Mesodermal cell (in vitro differentiated cells): ENCODE data around the gene P2RX3.

Experiments used
- H3K27ac ChIP-seq: 2 replicates; pipeline ENCODE4 v1.7.0; 2013; ENCODE audit warnings: mild to moderate bottlenecking, low read depth, low read length, moderate library complexity; ENCODE audit not compliant: severe bottlenecking
- H3K36me3 ChIP-seq: 2 replicates; pipeline ENCODE4 v1.7.1; 2013; ENCODE audit warnings: mild to moderate bottlenecking, low read length, moderate library complexity; ENCODE audit not compliant: control insufficient read depth, insufficient read depth
- H3K4me1 ChIP-seq: one replicate; pipeline ENCODE4 v1.7.1; 2013; ENCODE audit warnings: mild to moderate bottlenecking, low read length; ENCODE audit not compliant: insufficient read depth, control insufficient read depth, poor library complexity, severe bottlenecking
- H3K4me3 ChIP-seq: 2 replicates; pipeline ENCODE4 v1.7.0; 2013; ENCODE audit warnings: low read length, control low read depth, mild to moderate bottlenecking; ENCODE audit not compliant: insufficient read depth, poor library complexity, severe bottlenecking; ENCODE audit errors: extremely low read depth
- H3K9me3 ChIP-seq: 2 replicates; pipeline ENCODE4 v1.7.1; 2013; ENCODE audit warnings: mild to moderate bottlenecking, low read length, moderate library complexity; ENCODE audit not compliant: control insufficient read depth
- WGBS, 2 experiments: methylation state at CpG; one replicate each; pipeline ENCODE4 v1.1.5; 2013; ENCODE audit warnings: missing lambda C conversion rate in 2 of 2; ENCODE audit not compliant: insufficient coverage in 2 of 2; 5-methylcytosine and 5-hydroxymethylcytosine counted together

The P2RX3 gene

GRCh38 chr11:57376095-57377090 lies 38.2 kb downstream of the P2RX3 start:
- no peak overlapping the region for H3K4me3 ChIP-seq
- H3K4me1 ChIP-seq = peaks cover 3% of the 10 kb centered on the region
- no peaks in the 10 kb centered on the region for H3K36me3 ChIP-seq
- no peak overlapping the region for H3K27ac ChIP-seq
- no peaks in the 10 kb centered on the region for H3K9me3 ChIP-seq
- WGBS, 2 experiments = 46 to 56% methylated on average over 9 to 14 of the region's 26 CpGs

GRCh38 chr11:57377107-57377506 lies 39.0 kb downstream of the P2RX3 start:
- Histone ChIP-seq H3K4me3 (no peak overlapping the region), H3K4me1 (peaks cover 3% of the 10 kb centered on the region), H3K9me3 (no peaks in the 10 kb centered on the region), H3K36me3 (no peaks in the 10 kb centered on the region), H3K27ac (no peak overlapping the region)
- 68% methylated on average over 4 to 5 of the region's 5 CpGs for WGBS, 2 experiments

- Histone ChIP-seq H3K27ac (no peak overlapping the region), H3K4me3 (no peak overlapping the region), H3K36me3 (no peaks in the 10 kb centered on the region), H3K9me3 (no peaks in the 10 kb centered on the region), H3K4me1 (peaks cover 3% of the 10 kb centered on the region)
These were observed 40.0 kb downstream of the P2RX3 start for GRCh38 chr11:57378186-57378585.

- Histone ChIP-seq H3K4me3 (no peak overlapping the region), H3K4me1 (peaks cover 3% of the 10 kb centered on the region), H3K27ac (no peak overlapping the region), H3K36me3 (no peaks in the 10 kb centered on the region), H3K9me3 (no peaks in the 10 kb centered on the region)
- WGBS, 2 experiments = 8 to 16% methylated on average over 7 to 8 of the region's 10 CpGs
These were observed 41.6 kb downstream of the P2RX3 start for GRCh38 chr11:57379732-57380131.

GRCh38 chr11:57380975-57381374 lies 42.8 kb downstream of the P2RX3 start, which contains the start of gene PRG3:
Gene PRG3 (minus strand): TSS chr11:57381150. CDS start chr11:57380708, 442 bp downstream.
- 55 to 60% methylated on average over 2 of the region's 2 CpGs for WGBS, 2 experiments
- Histone ChIP-seq H3K27ac (no peak within 1 kb of the TSS), H3K9me3 (no peaks in the 10 kb centered on the region), H3K36me3 (no peaks in the 10 kb centered on the region), H3K4me3 (no peak within 1 kb of the TSS), H3K4me1 (peaks cover 3% of the 10 kb centered on the region)

GRCh38 chr11:57386178-57386940 lies 48.2 kb downstream of the P2RX3 start:
- 88 to 100% methylated on average over 2 to 4 of the region's 5 CpGs for WGBS, 2 experiments
- Histone ChIP-seq H3K4me3 (no peak overlapping the region), H3K9me3 (no peaks in the 10 kb centered on the region), H3K36me3 (no peaks in the 10 kb centered on the region), H3K4me1 (no peaks in the 10 kb centered on the region), H3K27ac (no peak overlapping the region)

GRCh38 chr11:57387289-57388030 lies 49.3 kb downstream of the P2RX3 start:
- no peaks in the 10 kb centered on the region for H3K36me3 ChIP-seq
- H3K9me3 ChIP-seq = no peaks in the 10 kb centered on the region
- H3K4me3 ChIP-seq = no peak overlapping the region
- WGBS, 2 experiments = 91 to 96% methylated on average over 9 to 11 of the region's 16 CpGs
- no peak overlapping the region for H3K27ac ChIP-seq
- no peaks in the 10 kb centered on the region for H3K4me1 ChIP-seq

- no peak within 1 kb of the TSS for H3K27ac ChIP-seq
- no peaks in the 10 kb centered on the region for H3K4me1 ChIP-seq
- H3K9me3 ChIP-seq = no peaks in the 10 kb centered on the region
- H3K4me3 ChIP-seq = no peak within 1 kb of the TSS
- 56 to 61% methylated on average over 2 of the region's 2 CpGs for WGBS, 2 experiments
- no peaks in the 10 kb centered on the region for H3K36me3 ChIP-seq
These were observed 52.4 kb downstream of the P2RX3 start, which contains the start of gene PRG2 for GRCh38 chr11:57390535-57390934. Gene PRG2 (minus strand): TSS chr11:57390650. CDS start chr11:57389944, 706 bp downstream.

- no peak overlapping the region for H3K4me3 ChIP-seq
- no peaks in the 10 kb centered on the region for H3K4me1 ChIP-seq
- no peak overlapping the region for H3K27ac ChIP-seq
- 92 to 100% methylated on average over 2 of the region's 3 CpGs for WGBS, 2 experiments
- H3K36me3 ChIP-seq = no peaks in the 10 kb centered on the region
- H3K9me3 ChIP-seq = no peaks in the 10 kb centered on the region
These were observed 53.0 kb downstream of the P2RX3 start for GRCh38 chr11:57391111-57391510.

GRCh38 chr11:57391539-57391938 lies 53.4 kb downstream of the P2RX3 start:
- WGBS, 2 experiments = 64 to 88% methylated on average over 1 to 2 of the region's 2 CpGs
- H3K27ac ChIP-seq = no peak overlapping the region
- no peaks in the 10 kb centered on the region for H3K36me3 ChIP-seq
- no peaks in the 10 kb centered on the region for H3K4me1 ChIP-seq
- H3K4me3 ChIP-seq = no peak overlapping the region
- no peaks in the 10 kb centered on the region for H3K9me3 ChIP-seq
